ENCODE measurements around the gene ARHGEF5.
"Not testable (repeated sequence)": the region's sequence is repeated elsewhere in the genome, so short reads cannot be mapped to it uniquely, and the experiment has no call there.

ARHGEF5 gene

DNA sequence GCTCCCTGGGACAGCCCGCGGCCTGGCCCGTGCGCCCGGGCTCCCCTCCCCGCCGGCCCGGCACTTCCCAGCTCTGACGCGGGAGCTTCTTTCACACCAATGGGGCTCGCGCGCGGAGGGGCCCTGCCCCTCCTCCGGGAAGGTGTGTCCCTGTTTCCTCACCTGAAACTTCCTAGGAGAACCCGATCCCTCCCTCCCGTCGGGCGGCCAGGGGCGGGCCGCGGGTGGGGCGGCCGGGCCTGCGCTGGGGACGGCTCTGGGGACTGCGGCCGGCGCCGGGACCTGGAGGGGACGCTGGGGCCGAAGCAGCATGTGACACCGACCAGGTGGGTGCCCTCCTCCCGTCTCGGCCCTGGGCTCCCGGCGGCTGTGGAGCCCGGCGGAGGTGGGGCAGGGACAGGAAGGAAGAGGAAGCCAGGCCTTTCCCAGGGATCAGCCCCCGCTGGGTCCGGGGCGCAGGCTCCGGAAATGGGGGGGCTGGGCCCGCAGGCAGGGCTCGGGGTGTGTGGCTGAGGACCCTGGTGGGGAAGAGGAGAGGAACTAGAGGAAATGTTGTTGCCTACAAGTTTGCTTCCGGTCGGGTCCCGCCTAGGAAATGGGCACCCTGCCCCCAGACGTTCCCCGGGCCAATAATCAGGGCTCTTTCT is at the start of gene ARHGEF5:
ARHGEF5 (plus strand) TSS at position 227 of the 647 bp plus-strand sequence. CDS start 7,268 bp downstream, outside the sequence.
- H3K4me3 ChIP-seq (ENCODE audit: low read depth, low read length): peak within 1 kb of the TSS; percentile 36
- DNase-seq (ENCODE audit: low read depth): not testable (repeated sequence)

DNA sequence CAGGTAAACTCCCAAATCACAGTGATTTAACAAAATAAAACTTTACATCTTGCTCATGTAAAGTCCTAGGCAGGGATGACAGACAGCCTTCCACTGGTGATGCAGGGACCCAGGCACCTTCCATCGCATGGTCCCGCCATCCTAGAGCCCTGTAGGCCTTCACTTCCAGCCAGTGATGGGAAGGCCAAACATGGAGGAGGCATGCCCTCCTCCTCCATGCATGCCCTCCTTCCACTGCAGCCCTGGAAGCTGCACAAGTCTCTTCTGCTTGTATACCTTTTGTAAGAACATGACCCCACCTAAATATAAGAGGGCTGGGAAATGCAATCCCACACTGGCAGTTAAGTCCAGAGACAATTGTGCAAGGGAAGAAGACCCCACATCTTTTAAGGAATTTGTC is 45.5 kb upstream of the ARHGEF5 start:
- not testable (repeated sequence) for DNase-seq (ENCODE audit: low read depth); H3K4me3 ChIP-seq (ENCODE audit: low read depth, low read length)

DNA sequence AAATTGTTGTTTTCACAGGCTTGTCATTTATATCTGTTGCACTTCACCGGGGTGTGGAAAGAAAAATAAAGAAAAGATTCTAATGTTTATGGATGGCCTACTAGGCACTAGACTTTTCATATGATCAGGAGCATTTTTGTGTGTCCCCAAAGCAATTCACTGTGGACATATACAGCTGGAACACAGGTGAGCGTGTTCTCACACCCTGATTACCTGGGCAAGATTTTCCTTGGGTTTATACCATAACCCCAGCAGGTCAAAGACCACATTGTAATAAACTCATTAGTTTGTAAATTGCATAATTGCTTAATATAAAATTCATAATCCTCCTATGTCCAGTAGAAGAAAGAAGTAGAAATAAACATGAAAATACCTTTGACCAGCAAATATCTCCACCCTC is 44.0 kb upstream of the ARHGEF5 start:
- H3K4me3 ChIP-seq (ENCODE audit: low read depth, low read length); DNase-seq (ENCODE audit: low read depth): not testable (repeated sequence)

DNA sequence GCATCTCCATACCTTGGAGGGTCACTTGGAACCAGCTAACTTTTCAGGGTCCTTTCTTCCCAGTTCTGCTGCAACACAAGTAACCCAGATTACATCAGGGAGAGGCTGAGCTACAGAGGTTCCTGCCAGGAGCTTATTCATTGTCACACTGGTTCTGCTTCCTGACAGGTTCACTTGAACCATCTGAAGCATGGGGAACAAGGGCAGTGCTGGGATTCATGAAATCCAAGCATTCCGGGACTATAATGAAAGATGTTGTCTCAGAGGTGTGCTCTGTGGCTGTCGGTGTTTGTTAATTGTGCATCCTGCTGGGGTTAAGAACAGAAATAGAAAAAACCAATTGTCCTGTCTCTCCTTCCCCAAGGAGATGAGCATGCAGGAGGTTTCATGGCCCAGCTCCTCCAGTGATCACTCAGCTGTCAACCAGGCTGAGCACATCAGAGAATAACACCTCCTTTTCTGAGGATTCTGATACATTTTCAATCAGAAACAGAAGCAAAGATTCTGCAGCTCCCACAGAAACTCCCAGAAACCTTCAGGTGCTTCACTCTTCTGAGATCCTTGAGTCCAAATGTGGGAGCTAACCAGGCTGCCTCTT is 43.2 kb upstream of the ARHGEF5 start, which contains the start of gene OR2A1:
OR2A1 (plus strand) TSS at position 548 of the 598 bp plus-strand sequence. CDS start 5,706 bp downstream, outside the sequence.
- not testable (repeated sequence) for H3K4me3 ChIP-seq (ENCODE audit: low read depth, low read length); DNase-seq (ENCODE audit: low read depth)

DNA sequence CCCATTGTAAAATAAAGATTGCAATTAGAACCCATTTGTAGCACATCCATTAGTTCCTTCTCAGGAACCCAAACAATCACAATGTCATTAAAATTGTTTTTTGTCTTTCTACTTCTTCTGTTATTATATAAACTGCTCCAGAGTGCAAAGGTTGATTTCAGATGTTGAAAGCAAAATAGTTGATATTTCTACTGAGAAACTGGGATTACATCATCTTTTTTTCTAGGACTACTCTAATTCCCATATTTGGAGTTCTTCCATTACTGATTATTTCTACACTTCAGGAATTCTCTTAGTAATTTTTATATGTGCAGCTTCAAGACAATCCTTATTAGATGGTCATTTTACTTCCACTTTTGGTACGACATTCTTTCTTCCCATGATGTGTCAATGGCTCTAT is 37.7 kb upstream of the ARHGEF5 start:
- DNase-seq (ENCODE audit: low read depth): not testable (repeated sequence)

DNA sequence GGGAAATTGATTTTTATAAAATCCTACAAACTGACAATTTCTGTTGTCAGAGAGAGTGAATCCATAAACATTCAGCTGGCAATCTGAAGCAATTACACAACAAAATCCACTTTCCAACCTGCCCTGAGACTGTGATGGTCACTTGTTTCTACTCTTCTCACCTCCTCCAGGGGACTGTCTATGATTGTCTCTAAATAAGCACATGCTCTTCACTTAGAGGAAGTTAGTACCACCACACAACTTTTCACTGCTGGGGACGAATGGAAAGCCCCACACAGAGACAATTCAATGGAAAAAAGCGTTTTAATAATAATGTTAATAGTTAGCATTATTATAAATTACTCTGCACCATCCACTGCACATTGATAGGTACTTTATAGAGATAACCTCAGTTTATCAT is 35.7 kb upstream of the ARHGEF5 start:
- not testable (repeated sequence) for DNase-seq (ENCODE audit: low read depth); H3K4me3 ChIP-seq (ENCODE audit: low read depth, low read length)

More for the DNA sequence above, 37.7 kb upstream of the ARHGEF5 start:
- not testable (repeated sequence) for H3K4me3 ChIP-seq (ENCODE audit: low read depth, low read length)

- not testable (repeated sequence) for H3K4me3 ChIP-seq (ENCODE audit: low read depth, low read length); DNase-seq (ENCODE audit: low read depth)
Observed at GRCh38 chr7:144321677-144322206, 33.5 kb upstream of the ARHGEF5 start.

GRCh38 chr7:144323359-144323758 is 31.8 kb upstream of the ARHGEF5 start:
- not testable (repeated sequence) for H3K4me3 ChIP-seq (ENCODE audit: low read depth, low read length); DNase-seq (ENCODE audit: low read depth)

GRCh38 chr7:144325868-144326267 is 29.3 kb upstream of the ARHGEF5 start:
- not testable (repeated sequence) for DNase-seq (ENCODE audit: low read depth); H3K4me3 ChIP-seq (ENCODE audit: low read depth, low read length)

DNA sequence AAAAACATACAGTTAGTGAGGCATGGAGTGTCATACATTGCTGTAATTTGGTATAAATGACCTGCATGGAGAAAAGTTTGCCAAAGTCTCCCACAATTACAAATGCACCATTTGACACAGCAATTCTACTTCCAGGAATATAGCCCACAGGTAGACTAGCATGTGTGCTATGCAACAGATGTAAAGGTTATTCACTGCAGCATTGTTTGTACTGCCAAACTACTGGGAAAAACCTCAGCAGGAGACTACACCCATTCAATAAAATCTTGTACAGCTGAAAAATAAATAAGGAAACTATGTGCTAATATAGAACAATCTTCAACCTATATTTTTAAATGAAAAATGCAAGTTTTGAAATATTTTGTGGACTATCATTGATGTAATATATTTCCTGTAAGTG is 25.2 kb upstream of the ARHGEF5 start:
- not testable (repeated sequence) for DNase-seq (ENCODE audit: low read depth); H3K4me3 ChIP-seq (ENCODE audit: low read depth, low read length)

GRCh38 chr7:144331221-144331995 is 23.8 kb upstream of the ARHGEF5 start:
- not testable (repeated sequence) for H3K4me3 ChIP-seq (ENCODE audit: low read depth, low read length); DNase-seq (ENCODE audit: low read depth)

- H3K4me3 ChIP-seq (ENCODE audit: low read depth, low read length); DNase-seq (ENCODE audit: low read depth): not testable (repeated sequence)
Observed at GRCh38 chr7:144331996-144332288, 23.3 kb upstream of the ARHGEF5 start.

GRCh38 chr7:144348625-144349024 is 6.6 kb upstream of the ARHGEF5 start:
- DNase-seq (ENCODE audit: low read depth); H3K4me3 ChIP-seq (ENCODE audit: low read depth, low read length): not testable (repeated sequence)

- not testable (repeated sequence) for H3K4me3 ChIP-seq (ENCODE audit: low read depth, low read length); DNase-seq (ENCODE audit: low read depth)
Observed at GRCh38 chr7:144351667-144352066, 3.5 kb upstream of the ARHGEF5 start.

GRCh38 chr7:144356185-144356584 is 983 bp downstream of the ARHGEF5 start:
- not testable (repeated sequence) for DNase-seq (ENCODE audit: low read depth); H3K4me3 ChIP-seq (ENCODE audit: low read depth, low read length)

GRCh38 chr7:144356860-144357259 is 1.7 kb downstream of the ARHGEF5 start:
- not testable (repeated sequence) for H3K4me3 ChIP-seq (ENCODE audit: low read depth, low read length); DNase-seq (ENCODE audit: low read depth)

DNA sequence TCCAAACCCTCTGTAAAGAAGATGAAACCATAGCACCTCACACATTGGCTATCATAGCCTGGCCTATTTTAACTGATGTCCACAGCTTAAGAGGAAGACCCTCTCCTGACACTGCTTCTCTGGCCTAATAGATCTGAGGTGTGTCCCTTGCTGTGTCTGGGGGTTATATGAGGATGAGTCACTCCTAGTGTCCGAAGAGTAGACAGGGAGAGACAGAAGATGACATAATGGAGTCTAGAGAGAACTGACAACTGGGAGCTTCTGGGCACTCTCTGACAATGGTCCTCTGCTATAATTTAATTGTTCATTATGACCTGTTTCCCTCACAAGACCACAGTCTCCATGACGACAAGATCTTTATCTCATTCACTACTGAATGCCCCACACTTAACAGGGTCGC is 6.9 kb downstream of the ARHGEF5 start:
- H3K4me3 ChIP-seq (ENCODE audit: low read depth, low read length): not testable (repeated sequence)

GRCh38 chr7:144365523-144365922 is 10.3 kb downstream of the ARHGEF5 start:
- not testable (repeated sequence) for DNase-seq (ENCODE audit: low read depth); H3K4me3 ChIP-seq (ENCODE audit: low read depth, low read length)

More for the DNA sequence above, 6.9 kb downstream of the ARHGEF5 start:
- not testable (repeated sequence) for DNase-seq (ENCODE audit: low read depth)

GRCh38 chr7:144367250-144367649 is 12.0 kb downstream of the ARHGEF5 start:
- H3K4me3 ChIP-seq (ENCODE audit: low read depth, low read length); DNase-seq (ENCODE audit: low read depth): not testable (repeated sequence)

- DNase-seq (ENCODE audit: low read depth); H3K4me3 ChIP-seq (ENCODE audit: low read depth, low read length): not testable (repeated sequence)
Observed at GRCh38 chr7:144369221-144369620, 14.0 kb downstream of the ARHGEF5 start.

Measured in LNCaP clone FGC (cell line).